ENCODE data around the gene MPZL2.

Gene MPZL2

GRCh38 chr11:118290923-118291322 lies 26.8 kb upstream of the MPZL2 start:
- Histone ChIP-seq H3F3A (ENCODE audit: low read depth) (no peaks in the 10 kb centered on the region), H2AFZ (ENCODE audit: low read length) (no peak overlapping the region), H3K9me3 (ENCODE audit: insufficient read depth, low read depth, low read length) (no peaks in the 10 kb centered on the region), H3K4me2 (ENCODE audit: low read depth, low read length, poor library complexity, severe bottlenecking) (no peak overlapping the region), H3K9ac (ENCODE audit: low read depth, low read length, poor library complexity, severe bottlenecking) (no peak overlapping the region), H4K20me1 (ENCODE audit: insufficient read depth, low read length, poor library complexity, severe bottlenecking) (no peaks in the 10 kb centered on the region), H3K79me2 (ENCODE audit: insufficient read depth, low read length) (no peaks in the 10 kb centered on the region), H3K27me3 (ENCODE audit: insufficient read depth, low read length, poor library complexity, severe bottlenecking) (no peaks in the 10 kb centered on the region), H3K4me3 (ENCODE audit: low read length, poor library complexity, severe bottlenecking) (no peak overlapping the region), H3K9me2 (replicated peaks; ENCODE audit: low read depth, low read length) (no peaks in the 10 kb centered on the region), H3K36me3 (ENCODE audit: insufficient read depth, low read length) (no peaks in the 10 kb centered on the region), H3K4me1 (ENCODE audit: insufficient read depth, low read length, poor library complexity, severe bottlenecking) (peaks cover 6% of the 10 kb centered on the region)
- TF ChIP-seq EZH2phosphoT487 (IDR thresholded peaks at IDR 0.05; ENCODE audit: borderline replicate concordance) (no peak), CTCF (conservative IDR thresholded peaks at IDR 0.05; ENCODE audit: low read length) (peak; percentile 50)

- no peak overlapping the region for H3K9ac ChIP-seq (ENCODE audit: low read depth, low read length, poor library complexity, severe bottlenecking)
- no peaks in the 10 kb centered on the region for H3K27me3 ChIP-seq (ENCODE audit: insufficient read depth, low read length, poor library complexity, severe bottlenecking)
- TF ChIP-seq CTCF (conservative IDR thresholded peaks at IDR 0.05; ENCODE audit: low read length) (no peak), EZH2phosphoT487 (IDR thresholded peaks at IDR 0.05; ENCODE audit: borderline replicate concordance) (no peak)
- H4K20me1 ChIP-seq (ENCODE audit: insufficient read depth, low read length, poor library complexity, severe bottlenecking) = no peaks in the 10 kb centered on the region
- no peaks in the 10 kb centered on the region for H3K79me2 ChIP-seq (ENCODE audit: insufficient read depth, low read length)
- H3K9me2 ChIP-seq (replicated peaks; ENCODE audit: low read depth, low read length) = no peaks in the 10 kb centered on the region
- no peaks in the 10 kb centered on the region for H3F3A ChIP-seq (ENCODE audit: low read depth)
- H3K9me3 ChIP-seq (ENCODE audit: insufficient read depth, low read depth, low read length) = no peaks in the 10 kb centered on the region
- H3K36me3 ChIP-seq (ENCODE audit: insufficient read depth, low read length) = no peaks in the 10 kb centered on the region
- H3K4me1 ChIP-seq (ENCODE audit: insufficient read depth, low read length, poor library complexity, severe bottlenecking) = peaks cover 3% of the 10 kb centered on the region
- H2AFZ ChIP-seq (ENCODE audit: low read length) = no peak overlapping the region
- no peak overlapping the region for H3K4me3 ChIP-seq (ENCODE audit: low read length, poor library complexity, severe bottlenecking)
- no peak overlapping the region for H3K4me2 ChIP-seq (ENCODE audit: low read depth, low read length, poor library complexity, severe bottlenecking)
These were observed 25.3 kb upstream of the MPZL2 start for GRCh38 chr11:118289401-118289800.

GRCh38 chr11:118287006-118287405 lies 22.9 kb upstream of the MPZL2 start:
- H3K36me3 ChIP-seq (ENCODE audit: insufficient read depth, low read length) = no peaks in the 10 kb centered on the region

More at GRCh38 chr11:118287006-118287405, 22.9 kb upstream of the MPZL2 start:
- H3K4me3 ChIP-seq (ENCODE audit: low read length, poor library complexity, severe bottlenecking) = no peak overlapping the region
- TF ChIP-seq EZH2phosphoT487 (IDR thresholded peaks at IDR 0.05; ENCODE audit: borderline replicate concordance) (no peak), CTCF (conservative IDR thresholded peaks at IDR 0.05; ENCODE audit: low read length) (no peak)
- H3K4me1 ChIP-seq (ENCODE audit: insufficient read depth, low read length, poor library complexity, severe bottlenecking) = peaks cover 3% of the 10 kb centered on the region
- H3K9me2 ChIP-seq (replicated peaks; ENCODE audit: low read depth, low read length) = no peaks in the 10 kb centered on the region
- no peaks in the 10 kb centered on the region for H3K9me3 ChIP-seq (ENCODE audit: insufficient read depth, low read depth, low read length)
- H3K27me3 ChIP-seq (ENCODE audit: insufficient read depth, low read length, poor library complexity, severe bottlenecking) = no peaks in the 10 kb centered on the region
- H3F3A ChIP-seq (ENCODE audit: low read depth) = no peaks in the 10 kb centered on the region
- no peak overlapping the region for H3K4me2 ChIP-seq (ENCODE audit: low read depth, low read length, poor library complexity, severe bottlenecking)
- H3K9ac ChIP-seq (ENCODE audit: low read depth, low read length, poor library complexity, severe bottlenecking) = no peak overlapping the region
- no peaks in the 10 kb centered on the region for H4K20me1 ChIP-seq (ENCODE audit: insufficient read depth, low read length, poor library complexity, severe bottlenecking)
- H3K79me2 ChIP-seq (ENCODE audit: insufficient read depth, low read length) = no peaks in the 10 kb centered on the region
- no peak overlapping the region for H2AFZ ChIP-seq (ENCODE audit: low read length)

Data from Loucy (cell line).